GM12878 (cell line): ENCODE results near the gene ABI3. TPM values are rescaled to one million over a fixed set of nuclear protein-coding genes. Genes with fewer than 3 reads are reported as not detected.
A peak's percentile ranks its signal among the peaks of the same experiment; 100 is the strongest.

Experiments used
- ATAC-seq: fragments of 200-7000 bp; cut with Tn5 transposase; 3 replicates; pipeline ENCODE4 v1.9.1; 2020; ENCODE audit warnings: mild to moderate bottlenecking, moderate library complexity
- BruUV-seq: library from RNA; stranded (reverse); fragments of 400-500 nt; replicated peaks from 2 replicates; lab custom pipeline; 2021; lab: Mats Ljungman, UMichigan
- CTCF ChIA-PET: fragments of 300-600 bp; sonication (Branson Sonifier 250); formaldehyde crosslinking; extraction: SDS; loops from one replicate; lab custom pipeline; 2021; ENCODE audit warnings: inconsistent platforms; lab: Yijun Ruan, JAX
- POLR2A ChIA-PET: fragments of 350-600 bp; formaldehyde crosslinking; extraction: SDS; loops from one replicate; lab custom pipeline; 2021; ENCODE audit warnings: inconsistent platforms; lab: Charles Lee
- RAD21 ChIA-PET: fragments of 300-600 bp; sonication (Branson Sonifier 250); formaldehyde crosslinking; loops from one replicate; lab custom pipeline; 2023; ENCODE audit warnings: antibody characterized with exemption; ENCODE audit not compliant: unreplicated experiment; lab: Charles Lee
- SMC1A ChIA-PET: fragments of 300-600 bp; sonication (Branson Sonifier 250); formaldehyde crosslinking; loops from one replicate; lab custom pipeline; 2023; ENCODE audit not compliant: unreplicated experiment, uncharacterized antibody; lab: Charles Lee
- DNase-seq: peaks from one replicate; pipeline ENCODE4 v3.0.0-alpha.2; 2011; ENCODE audit warnings: low read depth, low spot score
- FAIRE-seq: peaks from 3 replicates; lab custom pipeline; 2011; peaks lifted over from hg19 to GRCh38; lab: Jason Lieb, UNC
- H2AFZ ChIP-seq: 2 replicates; pipeline ENCODE4 v1.6.0; 2011; ENCODE audit warnings: low read depth, low read length, control low read depth; ENCODE audit not compliant: control insufficient read depth
- H3K27ac ChIP-seq: 2 replicates; pipeline ENCODE4 v1.5.1; 2011; ENCODE audit warnings: control low read depth; ENCODE audit not compliant: control insufficient read depth, insufficient read depth
- H3K27me3 ChIP-seq, 2 experiments: replicated peaks in 1 of 2; 2 replicates each; pipeline versions ENCODE4 v1.6.0 to v1.6.1; 2011; ENCODE audit warnings: low read length in 1 of 2; ENCODE audit not compliant: control insufficient read depth in 2 of 2, insufficient read depth in 2 of 2
- H3K36me3 ChIP-seq, 2 experiments: 2 replicates each; pipeline ENCODE4 v1.5.1; 2011; ENCODE audit warnings: low read length in 1 of 2; ENCODE audit not compliant: control insufficient read depth in 2 of 2, insufficient read depth in 2 of 2
- H3K4me1 ChIP-seq: 2 replicates; pipeline ENCODE4 v1.6.1; 2011; ENCODE audit warnings: mild to moderate bottlenecking, low read length, moderate library complexity, mixed read lengths; ENCODE audit not compliant: control insufficient read depth, insufficient read depth
- H3K4me2 ChIP-seq: 2 replicates; pipeline ENCODE4 v1.6.0; 2011; ENCODE audit warnings: control low read depth; ENCODE audit not compliant: control insufficient read depth, insufficient read depth
- H3K4me3 ChIP-seq: fragments of 200-600 bp; sonication (generic); 2 replicates; pipeline ENCODE4 v1.5.1; 2016
- H3K79me2 ChIP-seq: 2 replicates; pipeline ENCODE4 v1.6.0; 2011; ENCODE audit warnings: low read length; ENCODE audit not compliant: control insufficient read depth, insufficient read depth
- H3K9ac ChIP-seq: 2 replicates; pipeline ENCODE4 v1.8.0; 2011; ENCODE audit warnings: low read length, control low read depth, mixed read lengths; ENCODE audit not compliant: control insufficient read depth, insufficient read depth
- H3K9me3 ChIP-seq: replicated peaks from 3 replicates; pipeline ENCODE4 v1.5.1; 2011; ENCODE audit warnings: mild to moderate bottlenecking, low read length; ENCODE audit not compliant: control insufficient read depth, insufficient read depth
- H4K20me1 ChIP-seq: 2 replicates; pipeline ENCODE4 v1.6.0; 2011; ENCODE audit not compliant: control insufficient read depth, insufficient read depth
- ASH2L ChIP-seq: fragments of 300-600, 200-600 bp; sonication (generic); IDR thresholded peaks from 2 replicates; pipeline ENCODE4 v1.6.1; 2017; ENCODE audit warnings: low read depth, mild to moderate bottlenecking, borderline replicate concordance
- BCL11A ChIP-seq: IDR thresholded peaks from 2 replicates; pipeline ENCODE4 v1.6.1; 2011; ENCODE audit warnings: low read depth, low read length
- BCL3 ChIP-seq: IDR thresholded peaks from 2 replicates; pipeline ENCODE4 v1.6.1; 2011; ENCODE audit warnings: borderline replicate concordance, low read depth, mild to moderate bottlenecking, moderate library complexity, low read length; ENCODE audit not compliant: insufficient read depth, poor library complexity, severe bottlenecking
- BHLHE40 ChIP-seq, 2 experiments: fragments of 450-650 bp in 1 of 2; IDR thresholded peaks; 2 replicates each; pipeline ENCODE4 v1.6.1; 2011 to 2017; ENCODE audit warnings: low read depth in 2 of 2, borderline replicate concordance in 1 of 2, improper control_type of control experiment in 1 of 2, low read length in 1 of 2, mild to moderate bottlenecking in 1 of 2
- BRCA1 ChIP-seq: IDR thresholded peaks from 2 replicates; pipeline ENCODE4 v1.6.1; 2011; ENCODE audit warnings: low read depth, low read length, improper control_type of control experiment
- DPF2 ChIP-seq: fragments of 450-650 bp; IDR thresholded peaks from 2 replicates; pipeline ENCODE4 v1.6.1; 2017; ENCODE audit warnings: mild to moderate bottlenecking
- EED ChIP-seq: sonication (generic); IDR thresholded peaks from 2 replicates; pipeline ENCODE4 v1.6.1; 2016; ENCODE audit warnings: antibody characterized with exemption, low read depth
- IRF5 ChIP-seq: fragments of 450-650 bp; IDR thresholded peaks from 2 replicates; pipeline ENCODE4 v1.6.1; 2017; ENCODE audit warnings: borderline replicate concordance
- JUND ChIP-seq: IDR thresholded peaks from 2 replicates; pipeline ENCODE4 v1.6.1; 2012; ENCODE audit warnings: low read depth, mild to moderate bottlenecking, low read length, improper control_type of control experiment, moderate library complexity
- MTA2 ChIP-seq: fragments of 450-650 bp; IDR thresholded peaks from 2 replicates; pipeline ENCODE4 v1.6.1; 2016; ENCODE audit warnings: low read depth, mild to moderate bottlenecking, moderate library complexity
- PAX5 ChIP-seq: IDR thresholded peaks from 2 replicates; pipeline ENCODE4 v1.6.1; 2011; ENCODE audit warnings: low read depth, low read length, borderline replicate concordance
- RAD51 ChIP-seq: fragments of 450-650 bp; IDR thresholded peaks from 2 replicates; pipeline ENCODE4 v1.6.1; 2016; ENCODE audit warnings: moderate library complexity, mild to moderate bottlenecking, inconsistent platforms
- RUNX3 ChIP-seq: IDR thresholded peaks from 2 replicates; pipeline ENCODE4 v1.6.1; 2012; ENCODE audit warnings: low read length, inconsistent platforms
- SIN3A ChIP-seq: IDR thresholded peaks from 2 replicates; pipeline ENCODE4 v1.6.1; 2012; ENCODE audit warnings: low read depth, low read length, improper control_type of control experiment
- SP1 ChIP-seq: IDR thresholded peaks from one replicate; pipeline ENCODE4 v1.6.1; 2011; ENCODE audit warnings: low read depth, low read length
- STAT3 ChIP-seq: IDR thresholded peaks from 2 replicates; pipeline ENCODE4 v1.6.1; 2011; ENCODE audit warnings: low read depth, low read length, improper control_type of control experiment
- TARDBP ChIP-seq: IDR thresholded peaks from 2 replicates; pipeline ENCODE4 v1.6.1; 2016; ENCODE audit warnings: borderline replicate concordance
- TBL1XR1 ChIP-seq: IDR thresholded peaks from 2 replicates; pipeline ENCODE4 v1.6.1; 2012; ENCODE audit warnings: low read depth, low read length, improper control_type of control experiment
- YY1 ChIP-seq: IDR thresholded peaks from 2 replicates; pipeline ENCODE4 v1.6.1; 2011; ENCODE audit warnings: low read depth, mild to moderate bottlenecking, low read length
- ZNF207 ChIP-seq: fragments of 450-650 bp; IDR thresholded peaks from 2 replicates; pipeline ENCODE4 v1.6.1; 2014; ENCODE audit warnings: antibody characterized with exemption, mild to moderate bottlenecking, borderline replicate concordance
- WGBS: methylation state at CpG from one replicate; pipeline ENCODE4 v1.1.6; 2016; ENCODE audit warnings: low lambda C conversion rate; ENCODE audit not compliant: insufficient replicate concordance, insufficient coverage; ENCODE audit errors: missing lambda C conversion rate; 5-methylcytosine and 5-hydroxymethylcytosine counted together
- in situ Hi-C: fragments of 300-500 bp; cut with MboI; formaldehyde crosslinking; loops from 9 replicates; pipeline ENCODE4 v1.14.3; 2018; ENCODE audit warnings: mixed read lengths
- intact Hi-C: fragments of 100-400 bp; cut with micrococcal nuclease; formaldehyde crosslinking; loops from one replicate; pipeline ENCODE4 v1.14.2; 2022; ENCODE audit not compliant: unreplicated experiment
- polyA plus RNA-seq, 11 experiments: library from polyadenylated mRNA; depleted of rRNA in 4 of 11; unstranded in 6 of 11; stranded (reverse) in 5 of 11; fragments of >200 nt; fragmentation: Nextera tagmentation in 4 of 11; fragmentation: Illumina TruSeq in 1 of 11; extraction: Ambion mirVana in 4 of 11; extraction: Trizol in 1 of 11; gene quantifications; 1 replicate in 1 of 11; 2 replicates in 10 of 11; pipeline versions ENCODE4 v1.2.1 to v1.2.3, GENCODE V29; 2011 to 2016; ENCODE audit warnings: inconsistent platforms in 2 of 11, missing spikeins in 2 of 11, low read depth in 1 of 11
- total RNA-seq, 4 experiments: library from RNA; depleted of rRNA in 3 of 4; stranded (reverse); fragments of >200 nt in 3 of 4; fragmentation: Illumina TruSeq in 1 of 4; extraction: Trizol in 1 of 4; gene quantifications; 2 replicates each; pipeline versions ENCODE4 v1.2.1 to v1.2.3, GENCODE V29; 2013 to 2021

ABI3 gene
- total and polyA plus RNA-seq, 10 of the 15 experiments (the other 5 are each of a cell fraction or from before 2014, with no cell fraction given) = 13.4 to 109 (median 51.1) TPM

- ATAC-seq = peak; percentile 94
- no peaks in the 10 kb centered on the region for H3K9me3 ChIP-seq
- intact Hi-C loops (loop anchor here (10.0 kb wide), 1 partner anchor 164 kb away; no protein-coding TSS in a partner anchor), in situ Hi-C loops (no loop called here)
- no peak within 1 kb of the TSS for H3K27ac ChIP-seq
- H3K9ac ChIP-seq = peak within 1 kb of the TSS; percentile 20; the same call in 1 of the 2 replicates
- RAD21 ChIA-PET = interaction anchor here (0.7 kb wide), 1 partner anchor 51 kb away, joined by 4 read pairs; no protein-coding TSS in a partner anchor
- H3K36me3 ChIP-seq = no peaks in the 10 kb centered on the region
- FAIRE-seq = peak; percentile 82
- no peaks in the 10 kb centered on the region for H3K27me3 ChIP-seq
- H4K20me1 ChIP-seq = no peaks in the 10 kb centered on the region
- no peaks in the 10 kb centered on the region for H3K79me2 ChIP-seq
- H2AFZ ChIP-seq = peak within 1 kb of the TSS; percentile 57
- 2% methylated on average over 58 of the region's 58 CpGs for WGBS
- no TSS peak for BruUV-seq
- peak within 1 kb of the TSS; percentile 97 for H3K4me2 ChIP-seq
- POLR2A ChIA-PET = interaction anchor here (1.0 kb wide), 3 partner anchors 37 to 93 kb away, joined by 3 to 4 read pairs (median 3); no protein-coding TSS in a partner anchor
- peak within 1 kb of the TSS; percentile 49 for H3K4me3 ChIP-seq
- SMC1A ChIA-PET = interaction anchor here (0.9 to 7.3 kb wide), 3 partner anchors 16 to 50 kb away, joined by 3 to 118 read pairs (median 5); no protein-coding TSS in a partner anchor
- CTCF ChIA-PET = interaction anchor here (1.0 to 8.2 kb wide), 8 partner anchors 10 to 326 kb away, joined by 3 to 178 read pairs (median 4); no protein-coding TSS in a partner anchor
- DNase-seq = no peak
- H3K4me1 ChIP-seq = no peaks in the 10 kb centered on the region; the same call in 1 of the 2 replicates
- TF ChIP-seq BRCA1 (no peak), ZNF207 (no peak), TBL1XR1 (no peak), SP1 (no peak), RUNX3 (peak; percentile 39; the same call in 1 of the 2 replicates), TARDBP (no peak), SIN3A (no peak), ASH2L (no peak), RAD51 (no peak), STAT3 (no peak), BHLHE40 (IDR thresholded peaks at IDR 0.05; ENCODE audit: borderline replicate concordance in 1 of 2, low read depth in 2 of 2, low read length in 1 of 2) (peak in 1 of 2 experiments; percentile 35; a peak in 2 of 4 replicates), PAX5 (no peak; the same call in 1 of the 2 replicates), EED (no peak), BCL3 (peak; percentile 27), IRF5 (no peak), DPF2 (0 out of 2 replicates have a peak, but pooled peaks have one; percentile 31), BCL11A (0 out of 2 replicates have a peak, but pooled peaks have one; percentile 5), YY1 (no peak), JUND (no peak), MTA2 (no peak)
Observed at GRCh38 chr17:49230636-49231562, 20.4 kb downstream of the ABI3 start, which contains the start of gene PHOSPHO1. PHOSPHO1 (minus strand) TSS chr17:49230787; CDS start chr17:49226691, 4,096 bp downstream.
